Measurements from ENCODE around the gene KAT5. TPM values are rescaled to one million over a fixed set of nuclear protein-coding genes. Genes with fewer than 3 reads are reported as not detected.
"Not testable (repeated sequence)": the region's sequence is repeated elsewhere in the genome, so short reads cannot be mapped to it uniquely, and the experiment has no call there.

The KAT5 gene
- total RNA-seq, 1 experiment from 2014 or later: 26.1 TPM

- peak; percentile 29 for DNase-seq (ENCODE audit: low spot score)
Observed at GRCh38 chr11:65709661-65710060, 2.4 kb upstream of the KAT5 start.

GRCh38 chr11:65710421-65710820, 1.6 kb upstream of the KAT5 start:
- peak; percentile 39 for DNase-seq (ENCODE audit: low spot score)

GRCh38 chr11:65712633-65713076, 603 bp downstream of the KAT5 start:
- DNase-seq (ENCODE audit: low spot score): no peak

GRCh38 chr11:65713212-65713969, 1.3 kb downstream of the KAT5 start:
- DNase-seq (ENCODE audit: low spot score): no peak

GRCh38 chr11:65714433-65714832, 2.4 kb downstream of the KAT5 start:
- no peak for DNase-seq (ENCODE audit: low spot score)

GRCh38 chr11:65716302-65716701, 4.2 kb downstream of the KAT5 start:
- no peak for DNase-seq (ENCODE audit: low spot score)

GRCh38 chr11:65716774-65717405, 4.8 kb downstream of the KAT5 start:
- DNase-seq (ENCODE audit: low spot score): no peak

- DNase-seq (ENCODE audit: low spot score): no peak
Observed at GRCh38 chr11:65717906-65718305, 5.9 kb downstream of the KAT5 start.

- no peak for DNase-seq (ENCODE audit: low spot score)
Observed at GRCh38 chr11:65718531-65718930, 6.5 kb downstream of the KAT5 start.

GRCh38 chr11:65718964-65719492, 7.0 kb downstream of the KAT5 start:
- no peak for DNase-seq (ENCODE audit: low spot score)

- no peak for DNase-seq (ENCODE audit: low spot score)
Observed at GRCh38 chr11:65719871-65720210, 7.8 kb downstream of the KAT5 start.

- DNase-seq (ENCODE audit: low spot score): peak; percentile 48
Observed at GRCh38 chr11:65720211-65720934, 8.3 kb downstream of the KAT5 start, which contains the start of gene RNASEH2C. RNASEH2C (minus strand) TSS chr11:65720798; CDS start chr11:65720758, 40 bp downstream.

GRCh38 chr11:65722261-65722660, 10.2 kb downstream of the KAT5 start:
- no peak for DNase-seq (ENCODE audit: low spot score)

- DNase-seq (ENCODE audit: low spot score): no peak
Observed at GRCh38 chr11:65726660-65727059, 14.6 kb downstream of the KAT5 start.

GRCh38 chr11:65727865-65728264, 15.8 kb downstream of the KAT5 start:
- no peak for DNase-seq (ENCODE audit: low spot score)

GRCh38 chr11:65730461-65730860, 18.4 kb downstream of the KAT5 start:
- no peak for DNase-seq (ENCODE audit: low spot score)

- DNase-seq (ENCODE audit: low spot score): not testable (repeated sequence)
Observed at GRCh38 chr11:65735111-65735510, 23.1 kb downstream of the KAT5 start.

- DNase-seq (ENCODE audit: low spot score): no peak
Observed at GRCh38 chr11:65736810-65737209, 24.8 kb downstream of the KAT5 start.

- DNase-seq (ENCODE audit: low spot score): no peak
Observed at GRCh38 chr11:65739022-65739421, 27.0 kb downstream of the KAT5 start.

- no peak for DNase-seq (ENCODE audit: low spot score)
Observed at GRCh38 chr11:65741185-65741584, 29.1 kb downstream of the KAT5 start.

- DNase-seq (ENCODE audit: low spot score): no peak
Observed at GRCh38 chr11:65742353-65742752, 30.3 kb downstream of the KAT5 start.

GRCh38 chr11:65743681-65744025, 31.6 kb downstream of the KAT5 start:
- DNase-seq (ENCODE audit: low spot score): no peak

Data from A172 (cell line).